WTC11 (cell line): ENCODE data around the gene MTA1. TPM values are rescaled to one million over a fixed set of nuclear protein-coding genes. Genes with fewer than 3 reads are reported as not detected.

Source experiments
- ATAC-seq: fragments of 200-7000 bp; cut with Tn5 transposase; 2 replicates; pipeline ENCODE4 v1.10.0; 2021; ENCODE audit warnings: mild to moderate bottlenecking, moderate library complexity
- CTCF ChIA-PET: fragments of 300-600 bp; sonication (Branson Sonifier 250); formaldehyde crosslinking; loops from one replicate; lab custom pipeline; 2021; ENCODE audit warnings: antibody characterized with exemption; lab: Charles Lee
- POLR2A ChIA-PET: fragments of 350-600 bp; sonication (Branson Sonifier 250); formaldehyde crosslinking; loops from one replicate; lab custom pipeline; 2021; ENCODE audit warnings: antibody characterized with exemption; lab: Charles Lee
- DNase-seq: peaks from one replicate; pipeline ENCODE4 v3.0.0; 2021; ENCODE audit warnings: low spot score
- H3K27ac Mint-ChIP-seq: 2 replicates; pipeline ENCODE4 v1.8.0; 2021; ENCODE audit warnings: mixed read lengths
- H3K27me3 Mint-ChIP-seq: 2 replicates; pipeline ENCODE4 v1.8.0; 2021; ENCODE audit warnings: low read depth, mild to moderate bottlenecking, moderate library complexity, mixed read lengths
- H3K36me3 Mint-ChIP-seq: 2 replicates; pipeline ENCODE4 v1.8.0; 2021; ENCODE audit warnings: mixed read lengths
- H3K4me1 Mint-ChIP-seq: 2 replicates; pipeline ENCODE4 v1.8.0; 2022; ENCODE audit warnings: mixed read lengths
- H3K4me3 Mint-ChIP-seq: 2 replicates; pipeline ENCODE4 v1.8.0; 2021; ENCODE audit warnings: mild to moderate bottlenecking, moderate library complexity, mixed read lengths
- H3K9me3 Mint-ChIP-seq: 2 replicates; pipeline ENCODE4 v1.8.0; 2021; ENCODE audit warnings: mixed read lengths
- AR ChIP-seq: fragments of 250-450 bp; sonication (Bioruptor Pico); IDR thresholded peaks from 2 replicates; pipeline ENCODE4 v1.9.0; 2021; ENCODE audit warnings: mild to moderate bottlenecking
- ATF3 ChIP-seq: sonication (generic); formaldehyde crosslinking; conservative IDR thresholded peaks from 2 replicates; pipeline ENCODE4 v1.8.1; 2022; ENCODE audit warnings: mild to moderate bottlenecking, missing genetic modification reagents
- CREB1 ChIP-seq: sonication (generic); formaldehyde crosslinking; IDR thresholded peaks from 2 replicates; pipeline ENCODE4 v1.8.0; 2023; ENCODE audit warnings: mild to moderate bottlenecking, missing genetic modification reagents
- E2F4 ChIP-seq: sonication (generic); formaldehyde crosslinking; IDR thresholded peaks from 2 replicates; pipeline ENCODE4 v1.8.1; 2022; ENCODE audit warnings: low read depth, mild to moderate bottlenecking, moderate library complexity, missing genetic modification reagents, borderline replicate concordance
- EMX1 ChIP-seq: fragments of 250-450 bp; sonication (Bioruptor Pico); IDR thresholded peaks from 2 replicates; pipeline ENCODE4 v1.8.0; 2021; ENCODE audit warnings: mild to moderate bottlenecking
- FOXK1 ChIP-seq: sonication (generic); formaldehyde crosslinking; IDR thresholded peaks from 2 replicates; pipeline ENCODE4 v1.8.0; 2022; ENCODE audit warnings: mild to moderate bottlenecking, moderate library complexity, missing genetic modification reagents
- MXD4 ChIP-seq: fragments of 250-450 bp; sonication (Bioruptor Pico); IDR thresholded peaks from 2 replicates; pipeline ENCODE4 v1.8.0; 2021; ENCODE audit warnings: mild to moderate bottlenecking, moderate library complexity, borderline replicate concordance
- NR1H2 ChIP-seq: sonication (generic); formaldehyde crosslinking; IDR thresholded peaks from 2 replicates; pipeline ENCODE4 v1.9.0; 2021; ENCODE audit warnings: mild to moderate bottlenecking, moderate library complexity, missing genetic modification reagents
- OVOL2 ChIP-seq: fragments of 250-450 bp; sonication (Bioruptor Pico); IDR thresholded peaks from 2 replicates; pipeline ENCODE4 v1.9.0; 2021; ENCODE audit warnings: mild to moderate bottlenecking, borderline replicate concordance
- PRDM15 ChIP-seq: sonication (generic); formaldehyde crosslinking; IDR thresholded peaks from 2 replicates; pipeline ENCODE4 v1.8.0; 2022; ENCODE audit warnings: missing genetic modification reagents
- SMAD3 ChIP-seq: sonication (generic); formaldehyde crosslinking; IDR thresholded peaks from 2 replicates; pipeline ENCODE4 v1.8.0; 2022; ENCODE audit warnings: missing genetic modification reagents, mild to moderate bottlenecking, borderline replicate concordance
- TCF7 ChIP-seq: sonication (generic); formaldehyde crosslinking; IDR thresholded peaks from 2 replicates; pipeline ENCODE4 v1.8.0; 2022; ENCODE audit warnings: mild to moderate bottlenecking, low read depth, missing genetic modification reagents, moderate library complexity
- USF2 ChIP-seq: sonication (generic); formaldehyde crosslinking; IDR thresholded peaks from 2 replicates; pipeline ENCODE4 v1.8.1; 2023; ENCODE audit warnings: mild to moderate bottlenecking, missing genetic modification reagents, moderate library complexity
- ZMAT4 ChIP-seq: fragments of 250-450 bp; sonication (Bioruptor Pico); IDR thresholded peaks from 2 replicates; pipeline ENCODE4 v1.9.0; 2021; ENCODE audit warnings: mild to moderate bottlenecking
- ZNF423 ChIP-seq: fragments of 250-450 bp; sonication (Bioruptor Pico); IDR thresholded peaks from 2 replicates; pipeline ENCODE4 v2.1.2; 2022; ENCODE audit warnings: mild to moderate bottlenecking, moderate library complexity
- ZNF425 ChIP-seq: fragments of 250-450 bp; sonication (Bioruptor Pico); conservative IDR thresholded peaks from 2 replicates; pipeline ENCODE4 v1.9.0; 2021; ENCODE audit warnings: mild to moderate bottlenecking
- ZNF532 ChIP-seq: fragments of 250-450 bp; sonication (Bioruptor Pico); IDR thresholded peaks from 2 replicates; pipeline ENCODE4 v1.9.0; 2021; ENCODE audit warnings: mild to moderate bottlenecking, borderline replicate concordance
- ZNF671 ChIP-seq: fragments of 250-450 bp; sonication (Bioruptor Pico); IDR thresholded peaks from 2 replicates; pipeline ENCODE4 v1.8.0; 2021; ENCODE audit warnings: mild to moderate bottlenecking
- total RNA-seq: library from RNA; stranded (reverse); gene quantifications from 3 replicates; pipeline ENCODE4 v1.2.3, GENCODE V29; 2021

Gene MTA1
- total RNA-seq, 1 experiment from 2014 or later = 279 TPM

GRCh38 chr14:105500726-105501101, 81.1 kb downstream of the MTA1 start (continued):
- no peak for TF ChIP-seq FOXK1 (CRISPR knock-in tag)
- TF ChIP-seq OVOL2 = no peak
- TF ChIP-seq USF2 (CRISPR knock-in tag) = no peak

- Mint-ChIP-seq H3K9me3 (no peaks in the 10 kb centered on the region), H3K4me1 (no peaks in the 10 kb centered on the region), H3K4me3 (no peak overlapping the region), H3K27me3 (no peaks in the 10 kb centered on the region; the same call in 1 of the 2 replicates), H3K36me3 (no peaks in the 10 kb centered on the region), H3K27ac (no peak overlapping the region)
- ChIA-PET POLR2A (no interaction called here), CTCF (interaction anchor here (0.6 kb wide), 1 partner anchor 131 kb away, joined by 4 read pairs; no protein-coding TSS in a partner anchor)
- no peak for ATAC-seq
- DNase-seq = no peak
- TF ChIP-seq CREB1 (no peak), ZNF425 (CRISPR knock-in tag) (no peak), FOXK1 (CRISPR knock-in tag) (no peak), EMX1 (CRISPR knock-in tag) (no peak), NR1H2 (CRISPR knock-in tag) (no peak), AR (CRISPR knock-in tag) (no peak), ZNF423 (CRISPR knock-in tag) (no peak), E2F4 (CRISPR knock-in tag) (no peak), ZNF532 (CRISPR knock-in tag) (no peak), PRDM15 (CRISPR knock-in tag) (no peak), MXD4 (no peak), ATF3 (CRISPR knock-in tag) (no peak), ZNF671 (CRISPR knock-in tag) (no peak), ZMAT4 (no peak), TCF7 (no peak), SMAD3 (CRISPR knock-in tag) (no peak)
Observed at GRCh38 chr14:105501504-105502291, 82.1 kb downstream of the MTA1 start.
